IMR-90 (cell line): Measurements from ENCODE around the gene IQSEC3. TPM values are rescaled to one million over a fixed set of nuclear protein-coding genes. Genes with fewer than 3 reads are reported as not detected.

ENCODE experiments used
- ATAC-seq: fragments of 200-7000 bp; cut with Tn5 transposase; 2 replicates; pipeline ENCODE4 v1.9.1; 2020; ENCODE audit warnings: low read depth, mild to moderate bottlenecking, moderate library complexity
- BruUV-seq: library from RNA; stranded (reverse); fragments of 400-500 nt; replicated peaks from 2 replicates; lab custom pipeline; 2021; lab: Mats Ljungman, UMichigan
- CTCF ChIA-PET: fragments of 300-600 bp; formaldehyde crosslinking; extraction: SDS; loops from one replicate; lab custom pipeline; 2021; ENCODE audit warnings: antibody characterized with exemption; lab: Yijun Ruan, JAX
- POLR2A ChIA-PET: fragments of 300-600 bp; sonication (Branson Sonifier 250); formaldehyde crosslinking; loops from one replicate; lab custom pipeline; 2022; ENCODE audit warnings: antibody characterized with exemption; ENCODE audit not compliant: unreplicated experiment; lab: Charles Lee
- DNase-seq: peaks from one replicate; pipeline ENCODE4 v3.0.0; 2013
- H2AFZ ChIP-seq: replicated peaks from 2 replicates; pipeline ENCODE3; 2013; ENCODE audit warnings: low read length, mild to moderate bottlenecking; ENCODE audit not compliant: poor library complexity
- H2AK5ac ChIP-seq: 2 replicates; pipeline ENCODE4 v1.6.1; 2013; ENCODE audit warnings: low read depth, low read length, inconsistent platforms
- H2AK9ac ChIP-seq: replicated peaks from 2 replicates; pipeline ENCODE3; 2013; ENCODE audit warnings: mild to moderate bottlenecking, low read depth, low read length, moderate library complexity; ENCODE audit not compliant: poor library complexity
- H2BK120ac ChIP-seq: 2 replicates; pipeline ENCODE4 v1.6.1; 2013; ENCODE audit warnings: low read depth, low read length, inconsistent platforms
- H2BK15ac ChIP-seq: 3 replicates; pipeline ENCODE4 v1.6.1; 2013; ENCODE audit warnings: low read depth, low read length, inconsistent platforms
- H2BK20ac ChIP-seq: 2 replicates; pipeline ENCODE4 v1.6.1; 2013; ENCODE audit warnings: low read depth, mild to moderate bottlenecking, inconsistent platforms, low read length, moderate library complexity
- H2BK5ac ChIP-seq: 2 replicates; pipeline ENCODE4 v1.6.1; 2013; ENCODE audit warnings: mild to moderate bottlenecking, low read depth, low read length, inconsistent platforms; ENCODE audit not compliant: poor library complexity, severe bottlenecking
- H3K14ac ChIP-seq: replicated peaks from 2 replicates; pipeline ENCODE4 v1.6.1; 2013; ENCODE audit warnings: low read depth, low read length, inconsistent platforms
- H3K18ac ChIP-seq: 2 replicates; pipeline ENCODE4 v1.6.1; 2013; ENCODE audit warnings: low read depth, low read length, control low read depth
- H3K23ac ChIP-seq: 2 replicates; pipeline ENCODE4 v1.6.1; 2013; ENCODE audit warnings: low read depth, low read length, inconsistent platforms
- H3K27ac ChIP-seq: 2 replicates; pipeline ENCODE4 v1.5.1; 2013; ENCODE audit warnings: mild to moderate bottlenecking, control low read depth, low read length; ENCODE audit not compliant: insufficient read depth
- H3K27me3 ChIP-seq: 2 replicates; pipeline ENCODE4 v1.6.1; 2013; ENCODE audit warnings: low read length; ENCODE audit not compliant: control insufficient read depth, insufficient read depth
- H3K36me3 ChIP-seq: 2 replicates; pipeline ENCODE4 v1.6.1; 2013; ENCODE audit warnings: low read length, mixed read lengths; ENCODE audit not compliant: control insufficient read depth, insufficient read depth
- H3K4ac ChIP-seq: 2 replicates; pipeline ENCODE4 v1.6.1; 2013; ENCODE audit warnings: low read depth, low read length, inconsistent platforms
- H3K4me1 ChIP-seq: 2 replicates; pipeline ENCODE4 v1.6.1; 2013; ENCODE audit warnings: low read length, mixed read lengths; ENCODE audit not compliant: control insufficient read depth, insufficient read depth
- H3K4me2 ChIP-seq: 2 replicates; pipeline ENCODE4 v1.6.1; 2013; ENCODE audit warnings: low read depth, mild to moderate bottlenecking, control low read depth, low read length, moderate library complexity
- H3K4me3 ChIP-seq: 2 replicates; pipeline ENCODE4 v1.5.1; 2013; ENCODE audit warnings: low read depth, mild to moderate bottlenecking, control low read depth, low read length, moderate library complexity; ENCODE audit not compliant: insufficient read depth
- H3K56ac ChIP-seq: 2 replicates; pipeline ENCODE4 v1.6.1; 2013; ENCODE audit warnings: low read length, inconsistent platforms; ENCODE audit not compliant: insufficient read depth; ENCODE audit errors: extremely low read depth
- H3K79me1 ChIP-seq, 2 experiments: 2 replicates each; pipeline ENCODE4 v1.6.1; 2013; ENCODE audit warnings: low read length in 2 of 2, inconsistent platforms in 1 of 2, low read depth in 1 of 2
- H3K9ac ChIP-seq: 2 replicates; pipeline ENCODE4 v1.6.1; 2013; ENCODE audit warnings: low read depth, low read length, control low read depth
- H3K9me1 ChIP-seq: 2 replicates; pipeline ENCODE4 v1.6.1; 2013; ENCODE audit warnings: low read length, inconsistent platforms; ENCODE audit not compliant: insufficient read depth
- H3K9me3 ChIP-seq: 2 replicates; pipeline ENCODE4 v1.6.1; 2013; ENCODE audit warnings: low read length; ENCODE audit not compliant: control insufficient read depth, insufficient read depth
- H4K20me1 ChIP-seq: 2 replicates; pipeline ENCODE4 v1.6.1; 2013; ENCODE audit warnings: low read length, inconsistent platforms; ENCODE audit not compliant: insufficient read depth
- H4K5ac ChIP-seq: 2 replicates; pipeline ENCODE4 v1.6.1; 2013; ENCODE audit warnings: mild to moderate bottlenecking, low read depth, low read length, control low read depth
- H4K8ac ChIP-seq, 2 experiments: 2 replicates each; pipeline ENCODE4 v1.6.1; 2013; ENCODE audit warnings: low read depth in 2 of 2, low read length in 2 of 2, control low read depth in 1 of 2, inconsistent platforms in 1 of 2
- H4K91ac ChIP-seq: 2 replicates; pipeline ENCODE4 v1.6.1; 2013; ENCODE audit warnings: low read depth, low read length, inconsistent platforms; ENCODE audit not compliant: insufficient read depth
- BHLHE40 ChIP-seq: fragments of 150-350 bp; IDR thresholded peaks from 2 replicates; pipeline ENCODE4 v1.6.1; 2016; ENCODE audit warnings: mild to moderate bottlenecking, low read depth, low read length
- CEBPB ChIP-seq: IDR thresholded peaks from 2 replicates; pipeline ENCODE4 v1.6.1; 2012; ENCODE audit warnings: low read depth, low read length, improper control_type of control experiment
- CHD1 ChIP-seq: IDR thresholded peaks from 2 replicates; pipeline ENCODE4 v1.6.1; 2012; ENCODE audit warnings: low read depth, low read length, improper control_type of control experiment
- CTCF ChIP-seq: conservative IDR thresholded peaks from 2 replicates; pipeline ENCODE4 v1.5.1; 2012; ENCODE audit warnings: mild to moderate bottlenecking, low read depth, low read length, improper control_type of control experiment
- FOS ChIP-seq: fragments of 150-350 bp; IDR thresholded peaks from 2 replicates; pipeline ENCODE4 v1.6.1; 2016; ENCODE audit warnings: low read depth, low read length
- MAZ ChIP-seq: IDR thresholded peaks from 2 replicates; pipeline ENCODE4 v1.6.1; 2012; ENCODE audit warnings: low read depth, mild to moderate bottlenecking, low read length, improper control_type of control experiment, moderate library complexity, borderline replicate concordance
- POLR2A ChIP-seq: IDR thresholded peaks from 2 replicates; pipeline ENCODE4 v1.6.1; 2012; ENCODE audit warnings: mild to moderate bottlenecking, low read depth, low read length
- RAD21 ChIP-seq: IDR thresholded peaks from 2 replicates; pipeline ENCODE4 v1.6.1; 2012; ENCODE audit warnings: low read length, improper control_type of control experiment
- RCOR1 ChIP-seq: IDR thresholded peaks from 2 replicates; pipeline ENCODE4 v1.6.1; 2012; ENCODE audit warnings: mild to moderate bottlenecking, low read length, improper control_type of control experiment; ENCODE audit not compliant: insufficient replicate concordance
- RFX5 ChIP-seq: IDR thresholded peaks from 2 replicates; pipeline ENCODE4 v1.8.0; 2012; ENCODE audit warnings: low read depth, mild to moderate bottlenecking, low read length, moderate library complexity
- SMC3 ChIP-seq: fragments of 150-350 bp; IDR thresholded peaks from 2 replicates; pipeline ENCODE4 v1.6.1; 2016; ENCODE audit warnings: low read depth, mild to moderate bottlenecking, antibody characterized with exemption, low read length, moderate library complexity
- USF2 ChIP-seq: fragments of 150-350 bp; IDR thresholded peaks from 2 replicates; pipeline ENCODE4 v1.6.1; 2017; ENCODE audit warnings: mild to moderate bottlenecking, antibody characterized with exemption, low read length, low read depth
- WGBS, 2 experiments: methylation state at CpG; one replicate each; pipeline versions ENCODE4 v1.1.5 to v1.1.7; 2013; ENCODE audit warnings: missing lambda C conversion rate in 2 of 2; ENCODE audit not compliant: insufficient read length in 1 of 2; ENCODE audit errors: extremely low coverage in 2 of 2; 5-methylcytosine and 5-hydroxymethylcytosine counted together
- dilution Hi-C: fragments of 300-500 bp; cut with HindIII; formaldehyde crosslinking; loops from one replicate; pipeline ENCODE4 v1.14.3; 2018; ENCODE audit warnings: low sequenced_read_pairs; ENCODE audit not compliant: unreplicated experiment
- in situ Hi-C: fragments of 300-500 bp; cut with MboI; formaldehyde crosslinking; loops from 3 replicates; pipeline ENCODE4 v1.14.3; 2019; ENCODE audit warnings: low sequenced_read_pairs, inconsistent platforms, mixed read lengths
- intact Hi-C: fragments of 100-400 bp; cut with micrococcal nuclease; formaldehyde crosslinking; loops from 2 replicates; pipeline ENCODE4 v1.10.0; 2022
- polyA plus RNA-seq, 3 experiments: library from polyadenylated mRNA; depleted of rRNA; stranded (reverse); fragments of >200 nt; gene quantifications; 2 replicates each; pipeline ENCODE4 v1.2.3, GENCODE V29; 2012; ENCODE audit warnings: low replicate concordance in 1 of 3
- total RNA-seq: library from RNA; depleted of rRNA; stranded (reverse); fragments of >200 nt; gene quantifications from 2 replicates; pipeline ENCODE4 v1.2.3, GENCODE V29; 2012
- TF ChIP-seq, protein P1 (sequence below): fragments of 150-350 bp; IDR thresholded peaks from 2 replicates; pipeline ENCODE4 v1.6.1; 2016; ENCODE audit warnings: low read depth, mild to moderate bottlenecking, low read length, moderate library complexity, borderline replicate concordance

The IQSEC3 gene
- total and polyA plus RNA-seq, 2 of the 4 experiments (the other 2 are of a cell fraction): 0.10 TPM; not detected in 1

DNA sequence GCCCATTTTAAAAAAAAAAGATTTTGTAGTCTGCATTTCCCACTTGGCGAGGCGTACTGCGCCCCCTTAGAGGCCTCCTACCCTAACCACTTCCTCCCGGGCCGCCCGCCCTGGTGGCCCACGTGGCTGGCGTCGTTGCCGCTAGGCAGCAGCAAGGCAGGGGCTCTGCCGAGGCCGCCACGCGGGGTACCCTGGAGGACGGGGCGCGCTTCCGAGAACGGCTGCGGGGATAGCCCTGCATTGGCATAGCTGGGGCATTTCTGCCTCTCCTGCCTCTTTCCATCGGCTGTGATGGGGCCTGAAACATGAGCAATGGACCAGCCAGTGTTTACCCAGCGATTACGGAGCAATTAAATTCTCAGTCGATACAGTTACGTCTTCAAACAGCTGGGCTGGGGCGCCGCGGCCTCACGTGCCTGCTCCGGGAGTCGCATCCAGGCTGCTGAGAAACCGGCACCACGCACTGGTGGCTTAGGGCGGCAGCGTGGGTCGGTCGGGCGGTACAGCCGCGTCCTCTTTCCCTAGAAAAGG lies 38.0 kb downstream of the IQSEC3 start:
- H3K36me3 ChIP-seq: no peaks in the 10 kb centered on the region
- H2AK9ac ChIP-seq: no peak overlapping the region
- no peak overlapping the region for H2BK20ac ChIP-seq
- in situ Hi-C loops (no loop called here), intact Hi-C loops (no loop called here), dilution Hi-C loops (no loop called here)
- H4K20me1 ChIP-seq: no peaks in the 10 kb centered on the region
- 49% methylated on average over 17 of the region's 40 CpGs; no CpG with 5 or more reads in 1 of the 2 experiments for WGBS, 2 experiments
- no peak overlapping the region for H3K23ac ChIP-seq
- no peak overlapping the region for H4K5ac ChIP-seq
- H3K27ac ChIP-seq: no peak overlapping the region
- H2AFZ ChIP-seq: no peak overlapping the region
- peak; percentile 44; the same call in 1 of the 2 replicates for ATAC-seq
- H3K18ac ChIP-seq: no peak overlapping the region
- H2BK15ac ChIP-seq: no peak overlapping the region
- no peaks in the 10 kb centered on the region for H3K9me1 ChIP-seq
- TF ChIP-seq CEBPB (no peak), BHLHE40 (no peak; the same call in 1 of the 2 replicates), MAZ (no peak), RAD21 (no peak), POLR2A (no peak), USF2 (no peak), RCOR1 (no peak), FOS (no peak), CTCF (no peak), RFX5 (no peak), CHD1 (no peak), SMC3 (no peak)
- TF ChIP-seq, protein P1, sequence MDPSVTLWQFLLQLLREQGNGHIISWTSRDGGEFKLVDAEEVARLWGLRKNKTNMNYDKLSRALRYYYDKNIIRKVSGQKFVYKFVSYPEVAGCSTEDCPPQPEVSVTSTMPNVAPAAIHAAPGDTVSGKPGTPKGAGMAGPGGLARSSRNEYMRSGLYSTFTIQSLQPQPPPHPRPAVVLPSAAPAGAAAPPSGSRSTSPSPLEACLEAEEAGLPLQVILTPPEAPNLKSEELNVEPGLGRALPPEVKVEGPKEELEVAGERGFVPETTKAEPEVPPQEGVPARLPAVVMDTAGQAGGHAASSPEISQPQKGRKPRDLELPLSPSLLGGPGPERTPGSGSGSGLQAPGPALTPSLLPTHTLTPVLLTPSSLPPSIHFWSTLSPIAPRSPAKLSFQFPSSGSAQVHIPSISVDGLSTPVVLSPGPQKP: no peak
- H3K4ac ChIP-seq: no peak overlapping the region
- CTCF ChIA-PET: no interaction called here
- no TSS peak for BruUV-seq
- H3K27me3 ChIP-seq: peaks cover 28% of the 10 kb centered on the region
- no peaks in the 10 kb centered on the region for H3K79me1 ChIP-seq
- no peak overlapping the region for H3K9ac ChIP-seq
- POLR2A ChIA-PET: no interaction called here
- H2BK120ac ChIP-seq: no peak overlapping the region
- no peak overlapping the region for H2AK5ac ChIP-seq
- no peak overlapping the region for H2BK5ac ChIP-seq
- no peak overlapping the region for H3K56ac ChIP-seq
- no peaks in the 10 kb centered on the region for H3K4me1 ChIP-seq
- H3K4me3 ChIP-seq: no peak overlapping the region
- H4K91ac ChIP-seq: no peak overlapping the region
- H3K9me3 ChIP-seq: no peaks in the 10 kb centered on the region
- no peak overlapping the region for H3K4me2 ChIP-seq
- no peak overlapping the region for H4K8ac ChIP-seq
- H3K14ac ChIP-seq: no peak overlapping the region
- no peak for DNase-seq
